MM.1S (cell line): Measurements from ENCODE around the gene PSMB8.
"Not testable (repeated sequence)": the region's sequence is repeated elsewhere in the genome, so short reads cannot be mapped to it uniquely, and the experiment has no call there.

Experiments
- EZH2 ChIP-seq: fragments of 300-600 bp; sonication (generic); optimal IDR thresholded peaks from 2 replicates; pipeline ENCODE3; 2017; ENCODE audit warnings: low read depth, mild to moderate bottlenecking, antibody characterized with exemption, low read length, mixed read lengths
- EZH2phosphoT487 ChIP-seq: fragments of 300-600 bp; sonication (generic); IDR thresholded peaks from 2 replicates; pipeline ENCODE4 v1.6.1; 2018; ENCODE audit warnings: antibody characterized with exemption, low read length
- TF ChIP-seq, protein P1 (sequence below): fragments of 300-600 bp; sonication (generic); IDR thresholded peaks from 2 replicates; pipeline ENCODE4 v1.5.1; 2016; ENCODE audit warnings: antibody characterized with exemption, low read length, mixed read lengths

DNA sequence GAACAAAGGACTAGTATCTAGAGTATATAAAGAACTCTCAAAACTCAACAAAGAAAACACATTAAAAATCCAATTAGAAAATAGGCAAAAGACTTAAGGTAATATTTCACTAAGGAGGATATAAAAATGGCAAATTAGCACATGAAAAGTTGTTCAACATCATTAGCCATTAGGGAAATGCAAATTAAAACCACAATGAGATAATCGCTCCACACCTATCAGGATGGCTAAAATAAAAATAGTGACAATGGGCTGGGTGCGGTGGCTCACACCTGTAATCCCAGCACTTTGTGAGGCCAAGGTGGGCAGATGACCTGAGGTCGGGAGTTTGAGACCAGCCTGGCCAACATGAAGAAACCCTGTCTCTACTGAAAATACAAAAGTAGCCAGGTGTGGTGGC lies 37.1 kb upstream of the PSMB8 start:
- TF ChIP-seq, protein P1, sequence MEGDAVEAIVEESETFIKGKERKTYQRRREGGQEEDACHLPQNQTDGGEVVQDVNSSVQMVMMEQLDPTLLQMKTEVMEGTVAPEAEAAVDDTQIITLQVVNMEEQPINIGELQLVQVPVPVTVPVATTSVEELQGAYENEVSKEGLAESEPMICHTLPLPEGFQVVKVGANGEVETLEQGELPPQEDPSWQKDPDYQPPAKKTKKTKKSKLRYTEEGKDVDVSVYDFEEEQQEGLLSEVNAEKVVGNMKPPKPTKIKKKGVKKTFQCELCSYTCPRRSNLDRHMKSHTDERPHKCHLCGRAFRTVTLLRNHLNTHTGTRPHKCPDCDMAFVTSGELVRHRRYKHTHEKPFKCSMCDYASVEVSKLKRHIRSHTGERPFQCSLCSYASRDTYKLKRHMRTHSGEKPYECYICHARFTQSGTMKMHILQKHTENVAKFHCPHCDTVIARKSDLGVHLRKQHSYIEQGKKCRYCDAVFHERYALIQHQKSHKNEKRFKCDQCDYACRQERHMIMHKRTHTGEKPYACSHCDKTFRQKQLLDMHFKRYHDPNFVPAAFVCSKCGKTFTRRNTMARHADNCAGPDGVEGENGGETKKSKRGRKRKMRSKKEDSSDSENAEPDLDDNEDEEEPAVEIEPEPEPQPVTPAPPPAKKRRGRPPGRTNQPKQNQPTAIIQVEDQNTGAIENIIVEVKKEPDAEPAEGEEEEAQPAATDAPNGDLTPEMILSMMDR: not testable (repeated sequence)
- TF ChIP-seq EZH2, EZH2phosphoT487: not testable (repeated sequence)
